Gastroesophageal sphincter (tissue), 4 donors: ENCODE measurements around the gene CTCFL. TPM values are rescaled to one million over a fixed set of nuclear protein-coding genes. Genes with fewer than 3 reads are reported as not detected.

Experiments used
- ATAC-seq: fragments of 150-250 bp; one replicate; pipeline ENCODE4 v1.9.1; 2016; ENCODE audit warnings: mild to moderate bottlenecking, moderate library complexity
- H3K27ac ChIP-seq, 4 donors: fragments of 200-600 bp; sonication (generic) in 3 of 4; 1 replicate in 3 of 4; 2 replicates in 1 of 4; pipeline ENCODE4 v1.5.1; 2016 to 2019
- H3K27me3 ChIP-seq: fragments of 200-600 bp; sonication (generic); one replicate; pipeline ENCODE4 v1.5.1; 2019
- H3K36me3 ChIP-seq, 2 donors: fragments of 200-600 bp; sonication (generic); one replicate each; pipeline ENCODE4 v1.5.1; 2019; ENCODE audit warnings: control low read depth in 1 of 2
- H3K4me1 ChIP-seq, 3 donors: fragments of 200-600 bp; sonication (generic); 1 replicate in 2 of 3; 2 replicates in 1 of 3; pipeline ENCODE4 v1.5.1; 2016 to 2019; ENCODE audit warnings: control low read depth in 2 of 3
- H3K4me3 ChIP-seq, 2 donors: fragments of 200-600 bp; sonication (generic); one replicate each; pipeline ENCODE4 v1.5.1; 2019; ENCODE audit warnings: mild to moderate bottlenecking in 1 of 2, moderate library complexity in 1 of 2
- H3K9me3 ChIP-seq, 3 donors: fragments of 200-600 bp; sonication (generic); one replicate each; pipeline ENCODE4 v1.5.1; 2017 to 2019; ENCODE audit warnings: control low read depth in 2 of 3
- CTCF ChIP-seq, 4 experiments: fragments of 200-600 bp in 2 of 4; fragments of 450-650 bp in 2 of 4; sonication (generic) in 1 of 4; IDR thresholded peaks; one replicate each; pipeline ENCODE4 v1.5.1; 2017 to 2019; ENCODE audit warnings: antibody characterized with exemption in 4 of 4, mild to moderate bottlenecking in 2 of 4, moderate library complexity in 2 of 4
- EP300 ChIP-seq: sonication (generic); formaldehyde crosslinking; IDR thresholded peaks from one replicate; pipeline ENCODE4 v1.6.1; 2017; ENCODE audit warnings: antibody characterized with exemption, mild to moderate bottlenecking
- POLR2A ChIP-seq, 2 donors: fragments of 450-650 bp; IDR thresholded peaks; one replicate each; pipeline ENCODE4 v1.6.1; 2017; ENCODE audit warnings: antibody characterized with exemption in 2 of 2, mild to moderate bottlenecking in 2 of 2, moderate library complexity in 1 of 2
- POLR2AphosphoS5 ChIP-seq: sonication (generic); formaldehyde crosslinking; IDR thresholded peaks from one replicate; pipeline ENCODE4 v1.6.1; 2017; ENCODE audit warnings: antibody characterized with exemption
- WGBS, 2 donors: methylation state at CpG; one replicate each; pipeline ENCODE4 v1.1.5; 2018; ENCODE audit warnings: low coverage in 1 of 2; 5-methylcytosine and 5-hydroxymethylcytosine counted together
- total RNA-seq, 4 donors: library from RNA; depleted of rRNA; stranded (reverse); fragments of >200 nt; gene quantifications; one replicate each; pipeline ENCODE4 v1.1.0, GENCODE V29; 2016

The CTCFL gene
- total RNA-seq, 4 donors from 2014 or later, result not detected

GRCh38 chr20:57566803-57567459 is 42.0 kb upstream of the CTCFL start:
- no peaks in the 10 kb centered on the region for H3K9me3 ChIP-seq
- WGBS, 2 donors, result 72 to 82% methylated on average over 6 to 8 of the region's 10 CpGs
- H3K36me3 ChIP-seq, result no peaks in the 10 kb centered on the region
- H3K27me3 ChIP-seq, result no peaks in the 10 kb centered on the region
- TF ChIP-seq POLR2A (IDR thresholded peaks at IDR 0.05) (no peak), POLR2AphosphoS5 (no peak), EP300 (no peak), CTCF (IDR thresholded peaks at IDR 0.05) (no peak)
- no peak overlapping the region for H3K4me3 ChIP-seq
- no peak overlapping the region for H3K27ac ChIP-seq
- ATAC-seq, result no peak
- no peaks in the 10 kb centered on the region for H3K4me1 ChIP-seq

- Histone ChIP-seq H3K27me3 (no peaks in the 10 kb centered on the region), H3K4me3 (no peak overlapping the region), H3K9me3 (no peaks in the 10 kb centered on the region), H3K4me1 (peaks cover 0 to 2% (median 0%) of the 10 kb centered on the region in 3 donors), H3K27ac (no peak overlapping the region), H3K36me3 (no peaks in the 10 kb centered on the region)
- no peak for TF ChIP-seq EP300
- no peak for TF ChIP-seq POLR2AphosphoS5
- TF ChIP-seq POLR2A (IDR thresholded peaks at IDR 0.05), result no peak
- no peak for TF ChIP-seq CTCF (IDR thresholded peaks at IDR 0.05)
- 43% methylated on average over 1 of the region's 1 CpG; no CpG with 5 or more reads in 1 of the 2 donors for WGBS, 2 donors
- no peak for ATAC-seq
Observed at GRCh38 chr20:57566399-57566798, 41.5 kb upstream of the CTCFL start.

GRCh38 chr20:57564951-57565642 is 40.2 kb upstream of the CTCFL start:
- 76% methylated on average over 7 of the region's 11 CpGs; no CpG with 5 or more reads in 1 of the 2 donors for WGBS, 2 donors
- no peak for ATAC-seq

DNA sequence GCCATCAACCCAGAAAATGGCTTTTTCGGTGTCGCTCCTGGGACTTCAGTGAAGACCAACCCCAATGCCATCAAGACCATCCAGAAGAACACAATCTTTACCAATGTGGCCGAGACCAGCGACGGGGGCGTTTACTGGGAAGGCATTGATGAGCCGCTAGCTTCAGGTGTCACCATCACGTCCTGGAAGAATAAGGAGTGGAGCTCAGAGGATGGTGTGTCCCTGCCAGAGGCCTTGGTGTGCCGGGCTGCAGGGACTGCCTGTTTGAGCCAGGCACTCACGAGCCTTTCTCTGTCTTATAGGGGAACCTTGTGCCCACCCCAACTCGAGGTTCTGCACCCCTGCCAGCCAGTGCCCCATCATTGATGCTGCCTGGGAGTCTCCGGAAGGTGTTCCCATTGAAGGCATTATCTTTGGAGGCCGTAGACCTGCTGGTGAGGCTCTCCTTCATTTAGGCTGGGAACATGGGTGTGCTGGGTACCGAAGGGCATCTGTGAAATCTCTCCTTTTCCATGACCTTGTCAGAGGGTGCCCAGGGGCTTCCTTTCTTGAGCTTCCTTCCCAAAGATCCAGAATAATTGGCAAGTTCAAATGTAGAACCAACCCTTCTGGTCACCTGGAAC is 39.4 kb upstream of the CTCFL start:
- Histone ChIP-seq H3K27me3 (peaks cover 10% of the 10 kb centered on the region), H3K36me3 (no peaks in the 10 kb centered on the region), H3K4me1 (peaks cover 0 to 7% (median 0%) of the 10 kb centered on the region in 3 donors), H3K27ac (no peak overlapping the region), H3K9me3 (no peaks in the 10 kb centered on the region), H3K4me3 (no peak overlapping the region)
- no peak for ATAC-seq
- 93 to 100% methylated on average over 3 to 4 of the region's 14 CpGs for WGBS, 2 donors
- TF ChIP-seq POLR2A (IDR thresholded peaks at IDR 0.05), result no peak
- TF ChIP-seq CTCF (IDR thresholded peaks at IDR 0.05), result no peak
- TF ChIP-seq EP300, result no peak
- no peak for TF ChIP-seq POLR2AphosphoS5

More at GRCh38 chr20:57564951-57565642, 40.2 kb upstream of the CTCFL start:
- Histone ChIP-seq H3K4me3 (no peak overlapping the region), H3K27me3 (peaks cover 4% of the 10 kb centered on the region), H3K27ac (no peak overlapping the region), H3K9me3 (no peaks in the 10 kb centered on the region), H3K4me1 (peaks cover 0 to 7% (median 0%) of the 10 kb centered on the region in 3 donors), H3K36me3 (no peaks in the 10 kb centered on the region)
- TF ChIP-seq POLR2AphosphoS5, result no peak
- no peak for TF ChIP-seq POLR2A (IDR thresholded peaks at IDR 0.05)
- TF ChIP-seq CTCF (IDR thresholded peaks at IDR 0.05), result no peak
